ENCODE measurements around the gene EIF5AL1.

GRCh38 chr10:79491143-79491835, 21.0 kb upstream of the EIF5AL1 start:
- TF ChIP-seq, protein P1, sequence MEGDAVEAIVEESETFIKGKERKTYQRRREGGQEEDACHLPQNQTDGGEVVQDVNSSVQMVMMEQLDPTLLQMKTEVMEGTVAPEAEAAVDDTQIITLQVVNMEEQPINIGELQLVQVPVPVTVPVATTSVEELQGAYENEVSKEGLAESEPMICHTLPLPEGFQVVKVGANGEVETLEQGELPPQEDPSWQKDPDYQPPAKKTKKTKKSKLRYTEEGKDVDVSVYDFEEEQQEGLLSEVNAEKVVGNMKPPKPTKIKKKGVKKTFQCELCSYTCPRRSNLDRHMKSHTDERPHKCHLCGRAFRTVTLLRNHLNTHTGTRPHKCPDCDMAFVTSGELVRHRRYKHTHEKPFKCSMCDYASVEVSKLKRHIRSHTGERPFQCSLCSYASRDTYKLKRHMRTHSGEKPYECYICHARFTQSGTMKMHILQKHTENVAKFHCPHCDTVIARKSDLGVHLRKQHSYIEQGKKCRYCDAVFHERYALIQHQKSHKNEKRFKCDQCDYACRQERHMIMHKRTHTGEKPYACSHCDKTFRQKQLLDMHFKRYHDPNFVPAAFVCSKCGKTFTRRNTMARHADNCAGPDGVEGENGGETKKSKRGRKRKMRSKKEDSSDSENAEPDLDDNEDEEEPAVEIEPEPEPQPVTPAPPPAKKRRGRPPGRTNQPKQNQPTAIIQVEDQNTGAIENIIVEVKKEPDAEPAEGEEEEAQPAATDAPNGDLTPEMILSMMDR (IDR thresholded peaks at IDR 0.05 in 8 of 11, conservative IDR thresholded peaks at IDR 0.05 in 3 of 11) = no peak
- no peak for TF ChIP-seq POLR2A (IDR thresholded peaks at IDR 0.05)
- TF ChIP-seq POLR2AphosphoS5 (IDR thresholded peaks at IDR 0.05) = no peak
